ENCODE data around the gene ANKRD28. TPM values are rescaled to one million over a fixed set of nuclear protein-coding genes. Genes with fewer than 3 reads are reported as not detected.
A peak's percentile ranks its signal among the peaks of the same experiment; 100 is the strongest.
"Not testable (repeated sequence)": the region's sequence is repeated elsewhere in the genome, so short reads cannot be mapped to it uniquely, and the experiment has no call there.

Gene ANKRD28
- total RNA-seq, result 10 to 100 TPM; 29.3 to 50.0 TPM

- H3K4me1 Mint-ChIP-seq (ENCODE audit: low read depth in 2 of 2), result peaks cover 61 to 88% of the 10 kb centered on the region in 2 donors
Measured at GRCh38 chr3:15797642-15798303, at the start of gene ANKRD28. ANKRD28 (minus strand) TSS chr3:15797979; CDS start chr3:15796521, 1,458 bp downstream.

GRCh38 chr3:15847239-15847638 is 49.5 kb upstream of the ANKRD28 start:
- Mint-ChIP-seq H3K36me3 (no peaks in the 10 kb centered on the region), H3K27ac (no peak overlapping the region), H3K27me3 (no peaks in the 10 kb centered on the region), H3K4me1 (ENCODE audit: low read depth in 2 of 2) (peaks cover 17 to 30% of the 10 kb centered on the region in 2 donors), H3K9me3 (no peaks in the 10 kb centered on the region), H3K4me3 (no peak overlapping the region)
- DNase-seq (ENCODE audit: low spot score), result no peak
- ATAC-seq, result no peak

More at GRCh38 chr3:15797642-15798303, at the start of gene ANKRD28:
- peak within 1 kb of the TSS; percentile 94 for H3K4me3 Mint-ChIP-seq
- no peaks in the 10 kb centered on the region for H3K27me3 Mint-ChIP-seq
- peak within 1 kb of the TSS; percentile 91 to 94 for H3K27ac Mint-ChIP-seq
- peaks cover 3% of the 10 kb centered on the region for H3K36me3 Mint-ChIP-seq
- DNase-seq (ENCODE audit: low spot score), result no peak
- H3K9me3 Mint-ChIP-seq, result no peaks in the 10 kb centered on the region
- peak; percentile 67 to 74 for ATAC-seq

DNA sequence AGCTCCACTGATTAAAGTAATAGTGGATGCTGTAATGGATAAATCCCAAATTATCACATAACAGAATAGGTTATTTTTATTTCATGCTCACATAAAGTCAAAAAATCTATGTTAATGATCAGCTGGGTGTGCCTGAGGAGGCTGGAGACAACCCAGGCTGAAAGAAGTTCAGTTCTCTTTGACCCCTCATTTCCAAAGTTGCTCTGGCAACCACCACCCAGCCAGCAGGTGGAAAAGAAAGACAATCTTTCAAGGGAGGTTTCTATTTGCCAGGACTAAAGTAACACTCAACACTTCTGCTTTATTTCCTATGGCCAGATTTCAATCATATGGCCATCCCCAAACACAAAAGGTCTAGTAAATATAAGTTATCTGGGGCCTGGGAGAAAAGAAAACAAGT is 48.8 kb upstream of the ANKRD28 start:
- Mint-ChIP-seq H3K9me3 (no peaks in the 10 kb centered on the region), H3K27ac (no peak overlapping the region), H3K4me1 (ENCODE audit: low read depth in 2 of 2) (peaks cover 17 to 30% of the 10 kb centered on the region in 2 donors), H3K27me3 (no peaks in the 10 kb centered on the region), H3K36me3 (no peaks in the 10 kb centered on the region), H3K4me3 (no peak overlapping the region)
- no peak for DNase-seq (ENCODE audit: low spot score)
- no peak for ATAC-seq

GRCh38 chr3:15845475-15845874 is 47.7 kb upstream of the ANKRD28 start:
- no peak for DNase-seq (ENCODE audit: low spot score)
- Mint-ChIP-seq H3K27ac (no peak overlapping the region), H3K9me3 (peaks cover 1% of the 10 kb centered on the region), H3K27me3 (no peaks in the 10 kb centered on the region), H3K4me1 (ENCODE audit: low read depth in 2 of 2) (peaks cover 17 to 30% of the 10 kb centered on the region in 2 donors), H3K4me3 (no peak overlapping the region), H3K36me3 (peaks cover under 1% of the 10 kb centered on the region)
- ATAC-seq, result no peak

GRCh38 chr3:15844889-15845288 is 47.1 kb upstream of the ANKRD28 start:
- ATAC-seq (no peak), DNase-seq (ENCODE audit: low spot score) (no peak)
- H3K36me3 Mint-ChIP-seq, result peaks cover 6% of the 10 kb centered on the region
- no peaks in the 10 kb centered on the region for H3K27me3 Mint-ChIP-seq
- H3K27ac Mint-ChIP-seq, result no peak overlapping the region
- H3K4me1 Mint-ChIP-seq (ENCODE audit: low read depth in 2 of 2), result peaks cover 16 to 30% of the 10 kb centered on the region in 2 donors
- H3K9me3 Mint-ChIP-seq, result peaks cover 3% of the 10 kb centered on the region
- H3K4me3 Mint-ChIP-seq, result no peak overlapping the region

- Mint-ChIP-seq H3K36me3 (peaks cover 14% of the 10 kb centered on the region), H3K4me1 (ENCODE audit: low read depth in 2 of 2) (peaks cover 24% of the 10 kb centered on the region in 2 donors)
- H3K27me3 Mint-ChIP-seq; DNase-seq (ENCODE audit: low spot score); H3K27ac Mint-ChIP-seq; H3K4me3 Mint-ChIP-seq; ATAC-seq; H3K9me3 Mint-ChIP-seq: not testable (repeated sequence)
Measured at GRCh38 chr3:15841091-15841973, 43.6 kb upstream of the ANKRD28 start.

- Mint-ChIP-seq H3K4me1 (ENCODE audit: low read depth in 2 of 2) (peaks cover 15 to 17% of the 10 kb centered on the region in 2 donors), H3K27ac (no peak overlapping the region), H3K36me3 (peaks cover 14% of the 10 kb centered on the region), H3K27me3 (no peaks in the 10 kb centered on the region), H3K4me3 (no peak overlapping the region), H3K9me3 (peaks cover 3% of the 10 kb centered on the region)
- ATAC-seq (no peak), DNase-seq (ENCODE audit: low spot score) (no peak)
Measured at GRCh38 chr3:15839568-15839967, 41.8 kb upstream of the ANKRD28 start.

DNA sequence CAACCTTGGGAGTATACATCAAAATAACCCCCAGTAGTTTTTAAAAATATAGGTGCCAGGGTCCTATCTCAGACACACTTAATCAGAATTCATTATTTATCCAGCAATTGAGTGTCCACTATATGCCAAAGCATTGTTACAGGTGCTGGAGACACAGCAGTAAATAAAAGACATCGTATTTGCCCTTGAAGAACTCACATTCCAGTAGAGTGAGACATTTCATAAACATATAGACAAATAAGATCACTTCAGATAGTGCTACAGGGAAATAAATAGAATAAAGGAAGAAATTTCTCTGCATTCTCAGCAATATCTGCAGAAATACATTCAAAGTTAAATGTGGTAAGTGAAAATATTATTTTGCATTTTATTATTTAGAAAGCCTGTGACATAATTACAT is 34.1 kb upstream of the ANKRD28 start:
- Mint-ChIP-seq H3K27ac (peak overlapping the region in 1 of 2 donors; percentile 38), H3K27me3 (no peaks in the 10 kb centered on the region), H3K36me3 (no peaks in the 10 kb centered on the region), H3K4me1 (ENCODE audit: low read depth in 2 of 2) (peaks cover 0 to 6% of the 10 kb centered on the region in 2 donors), H3K4me3 (no peak overlapping the region), H3K9me3 (no peaks in the 10 kb centered on the region)
- ATAC-seq (no peak), DNase-seq (ENCODE audit: low spot score) (no peak)

DNA sequence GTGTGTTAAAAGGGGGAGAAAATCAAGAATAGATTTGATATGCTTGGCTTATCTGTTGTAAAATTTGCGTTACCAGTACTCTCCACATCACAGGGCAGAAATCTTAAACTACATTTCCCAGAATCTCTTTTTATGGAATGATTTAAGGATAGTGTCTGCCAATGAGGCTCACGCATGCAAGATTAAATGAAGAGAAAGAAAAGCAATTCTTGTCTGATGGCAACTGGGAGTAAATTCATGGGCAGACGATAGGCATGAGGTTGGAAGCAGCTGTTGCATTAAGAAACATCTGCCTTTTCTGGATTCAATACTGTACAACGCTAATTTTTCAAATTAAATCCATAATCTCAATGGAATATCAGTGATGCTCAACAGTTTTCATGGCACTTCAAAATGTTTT is 27.2 kb upstream of the ANKRD28 start:
- Mint-ChIP-seq H3K36me3 (no peaks in the 10 kb centered on the region), H3K4me1 (ENCODE audit: low read depth in 2 of 2) (peaks cover 9 to 22% of the 10 kb centered on the region in 2 donors)

GRCh38 chr3:15823092-15823491 is 25.3 kb upstream of the ANKRD28 start:
- Mint-ChIP-seq H3K4me3 (no peak overlapping the region), H3K9me3 (no peaks in the 10 kb centered on the region), H3K27ac (no peak overlapping the region), H3K36me3 (no peaks in the 10 kb centered on the region), H3K4me1 (ENCODE audit: low read depth in 2 of 2) (peaks cover 9 to 28% of the 10 kb centered on the region in 2 donors), H3K27me3 (no peaks in the 10 kb centered on the region)
- ATAC-seq (no peak), DNase-seq (ENCODE audit: low spot score) (no peak)

More for the DNA sequence above, 27.2 kb upstream of the ANKRD28 start:
- Mint-ChIP-seq H3K27ac (no peak overlapping the region), H3K27me3 (no peaks in the 10 kb centered on the region), H3K4me3 (no peak overlapping the region), H3K9me3 (no peaks in the 10 kb centered on the region)
- DNase-seq (ENCODE audit: low spot score) (no peak), ATAC-seq (no peak)

GRCh38 chr3:15822281-15822680 is 24.5 kb upstream of the ANKRD28 start:
- DNase-seq (ENCODE audit: low spot score), result no peak
- ATAC-seq, result no peak
- no peaks in the 10 kb centered on the region for H3K27me3 Mint-ChIP-seq
- no peak overlapping the region for H3K4me3 Mint-ChIP-seq
- H3K9me3 Mint-ChIP-seq, result no peaks in the 10 kb centered on the region
- no peak overlapping the region for H3K27ac Mint-ChIP-seq
- no peaks in the 10 kb centered on the region for H3K36me3 Mint-ChIP-seq
- H3K4me1 Mint-ChIP-seq (ENCODE audit: low read depth in 2 of 2), result peaks cover 9 to 29% of the 10 kb centered on the region in 2 donors

GRCh38 chr3:15820911-15821310 is 23.1 kb upstream of the ANKRD28 start:
- Mint-ChIP-seq H3K27ac (no peak overlapping the region), H3K9me3 (no peaks in the 10 kb centered on the region), H3K27me3 (no peaks in the 10 kb centered on the region), H3K36me3 (no peaks in the 10 kb centered on the region), H3K4me3 (no peak overlapping the region), H3K4me1 (ENCODE audit: low read depth in 2 of 2) (peaks cover 16 to 39% of the 10 kb centered on the region in 2 donors)
- DNase-seq (ENCODE audit: low spot score) (no peak), ATAC-seq (no peak)

GRCh38 chr3:15819576-15819975 is 21.8 kb upstream of the ANKRD28 start:
- Mint-ChIP-seq H3K9me3 (no peaks in the 10 kb centered on the region), H3K36me3 (no peaks in the 10 kb centered on the region), H3K4me1 (ENCODE audit: low read depth in 2 of 2) (peaks cover 12 to 32% of the 10 kb centered on the region in 2 donors), H3K27ac (no peak overlapping the region), H3K4me3 (no peak overlapping the region), H3K27me3 (no peaks in the 10 kb centered on the region)
- ATAC-seq (no peak), DNase-seq (ENCODE audit: low spot score) (no peak)

DNA sequence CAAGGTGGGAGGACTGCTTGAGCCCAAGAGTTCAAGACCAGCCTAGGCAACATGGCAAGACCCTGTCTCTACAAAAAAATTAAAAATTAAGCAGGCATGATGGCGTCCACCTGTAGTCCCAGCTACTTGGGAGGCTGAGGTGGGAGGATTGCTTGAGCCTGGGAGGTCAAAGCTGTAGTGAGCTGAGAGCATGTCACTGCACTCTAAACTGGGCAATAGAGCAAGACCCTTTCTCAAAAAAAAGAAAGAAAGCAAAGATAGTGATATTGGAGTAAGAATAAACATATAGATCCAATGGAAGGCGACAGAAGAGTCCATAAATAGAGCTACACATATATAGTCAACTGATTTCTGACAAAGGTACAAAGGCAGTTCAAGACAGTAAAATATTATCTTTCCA is 21.3 kb upstream of the ANKRD28 start:
- Mint-ChIP-seq H3K36me3 (no peaks in the 10 kb centered on the region), H3K9me3 (no peaks in the 10 kb centered on the region), H3K27ac (no peak overlapping the region), H3K27me3 (no peaks in the 10 kb centered on the region), H3K4me3 (no peak overlapping the region), H3K4me1 (ENCODE audit: low read depth in 2 of 2) (peaks cover 12 to 32% of the 10 kb centered on the region in 2 donors)
- ATAC-seq (no peak), DNase-seq (ENCODE audit: low spot score) (no peak)
